ENCODE data around the gene WFDC10B.

GRCh38 chr20:45735988-45736387 lies 31.2 kb upstream of the WFDC10B start:
- TF ChIP-seq ZFP1 (CRISPR knock-in tag; IDR thresholded peaks at IDR 0.05) (no peak), CBFA2T2 (conservative IDR thresholded peaks at IDR 0.05) (no peak), POLR2AphosphoS5 (IDR thresholded peaks at IDR 0.05; ENCODE audit: control insufficient read depth, insufficient read depth, low read depth, low read length) (no peak), ZNF384 (IDR thresholded peaks at IDR 0.05; ENCODE audit: low read depth, low read length) (no peak), MTF1 (CRISPR knock-in tag; IDR thresholded peaks at IDR 0.05; ENCODE audit: borderline replicate concordance) (no peak), RFX5 (IDR thresholded peaks at IDR 0.05; ENCODE audit: low read depth, low read length) (no peak), NFXL1 (CRISPR knock-in tag; IDR thresholded peaks at IDR 0.05) (no peak)

Measured in K562 (cell line).